HepG2 (cell line): Measurements from ENCODE around the gene MAML1. TPM values are rescaled to one million over a fixed set of nuclear protein-coding genes. Genes with fewer than 3 reads are reported as not detected.
A peak's percentile ranks its signal among the peaks of the same experiment; 100 is the strongest.

ENCODE experiments used
- ATF1 ChIP-seq: IDR thresholded peaks from 2 replicates; pipeline ENCODE4 v1.6.1; 2016; ENCODE audit warnings: mild to moderate bottlenecking, control low read depth
- CHD4 ChIP-seq: fragments of 200-600 bp; sonication (generic); IDR thresholded peaks from 2 replicates; pipeline ENCODE4 v1.7.0; 2017; ENCODE audit warnings: mild to moderate bottlenecking, low read length, borderline replicate concordance
- ELF3 ChIP-seq: IDR thresholded peaks from 2 replicates; pipeline ENCODE4 v1.6.1; 2016; ENCODE audit warnings: missing genetic modification reagents, missing compliant biosample characterization
- ELF4 ChIP-seq: sonication (generic); formaldehyde crosslinking; IDR thresholded peaks from 2 replicates; pipeline ENCODE4 v1.5.0; 2020; ENCODE audit warnings: missing genetic modification reagents, mild to moderate bottlenecking, moderate library complexity, borderline replicate concordance
- ETV5 ChIP-seq: IDR thresholded peaks from 2 replicates; pipeline ENCODE4 v1.6.1; 2018; ENCODE audit warnings: missing biosample characterization, missing genetic modification reagents, inconsistent platforms, borderline replicate concordance
- EZH2 ChIP-seq: conservative IDR thresholded peaks from 2 replicates; pipeline ENCODE4 v1.6.1; 2012; ENCODE audit warnings: mild to moderate bottlenecking, low read depth, low read length, moderate library complexity
- FOXA3 ChIP-seq: IDR thresholded peaks from 2 replicates; pipeline ENCODE4 v1.6.1; 2016; ENCODE audit warnings: missing genetic modification reagents, missing compliant biosample characterization
- HDAC2 ChIP-seq: sonication (generic); formaldehyde crosslinking; IDR thresholded peaks from 2 replicates; pipeline ENCODE4 v1.4.0; 2020; ENCODE audit warnings: missing genetic modification reagents
- IRF2 ChIP-seq: IDR thresholded peaks from 2 replicates; pipeline ENCODE4 v1.6.1; 2018; ENCODE audit warnings: missing genetic modification reagents, missing compliant biosample characterization
- LCORL ChIP-seq, 2 experiments: fragments of 450-650 bp in 1 of 2; sonication (generic) in 1 of 2; formaldehyde crosslinking in 1 of 2; IDR thresholded peaks; 2 replicates each; pipeline versions ENCODE4 v1.5.0 to v1.6.1; 2017 to 2020; ENCODE audit warnings: antibody characterized with exemption in 1 of 2, missing genetic modification reagents in 1 of 2
- MED8 ChIP-seq: sonication (generic); formaldehyde crosslinking; IDR thresholded peaks from 2 replicates; pipeline ENCODE4 v1.8.1; 2023; ENCODE audit warnings: mild to moderate bottlenecking, missing genetic modification reagents; ENCODE audit not compliant: insufficient replicate concordance
- NCOR1 ChIP-seq: fragments of 200-600 bp; sonication (generic); IDR thresholded peaks from 2 replicates; pipeline ENCODE4 v1.7.0; 2017; ENCODE audit warnings: antibody characterized with exemption, low read length, borderline replicate concordance
- NR2C2 ChIP-seq: sonication (generic); formaldehyde crosslinking; IDR thresholded peaks from 2 replicates; pipeline ENCODE4 v1.4.0; 2020; ENCODE audit warnings: missing genetic modification reagents, mild to moderate bottlenecking, moderate library complexity, borderline replicate concordance
- RAD21 ChIP-seq: fragments of 450-650 bp; formaldehyde crosslinking; IDR thresholded peaks from 2 replicates; pipeline ENCODE4 v1.5.0; 2020; ENCODE audit warnings: mild to moderate bottlenecking
- RELA ChIP-seq: sonication (generic); formaldehyde crosslinking; IDR thresholded peaks from 2 replicates; pipeline ENCODE4 v1.4.0; 2020; ENCODE audit warnings: missing genetic modification reagents
- TEAD3 ChIP-seq: optimal IDR thresholded peaks from 2 replicates; pipeline ENCODE3; 2016; ENCODE audit warnings: borderline replicate concordance
- ZBTB4 ChIP-seq: sonication (generic); formaldehyde crosslinking; IDR thresholded peaks from 2 replicates; pipeline ENCODE4 v1.4.0; 2020; ENCODE audit warnings: missing genetic modification reagents, mild to moderate bottlenecking, borderline replicate concordance
- ZMYM3 ChIP-seq: sonication (generic); formaldehyde crosslinking; IDR thresholded peaks from 2 replicates; pipeline ENCODE4 v1.5.1; 2020; ENCODE audit warnings: mild to moderate bottlenecking, missing genetic modification reagents
- ZNF24 ChIP-seq: fragments of 450-650 bp; IDR thresholded peaks from 2 replicates; pipeline ENCODE4 v1.6.1; 2017; ENCODE audit warnings: antibody characterized with exemption, mild to moderate bottlenecking
- ZNF337 ChIP-seq: sonication (generic); formaldehyde crosslinking; IDR thresholded peaks from 2 replicates; pipeline ENCODE4 v1.5.1; 2020; ENCODE audit warnings: missing genetic modification reagents, low read depth, mild to moderate bottlenecking, borderline replicate concordance
- ZNF33A ChIP-seq: sonication (generic); formaldehyde crosslinking; IDR thresholded peaks from 2 replicates; pipeline ENCODE4 v1.5.1; 2020; ENCODE audit warnings: missing genetic modification reagents, mild to moderate bottlenecking, moderate library complexity, borderline replicate concordance
- ZNF382 ChIP-seq: sonication (generic); formaldehyde crosslinking; IDR thresholded peaks from 2 replicates; pipeline ENCODE4 v1.5.0; 2020; ENCODE audit warnings: missing genetic modification reagents, mild to moderate bottlenecking, borderline replicate concordance
- ZNF441 ChIP-seq: sonication (generic); formaldehyde crosslinking; IDR thresholded peaks from 2 replicates; pipeline ENCODE4 v1.7.0; 2021; ENCODE audit warnings: missing genetic modification reagents, borderline replicate concordance
- ZNF512 ChIP-seq: sonication (generic); formaldehyde crosslinking; IDR thresholded peaks from 2 replicates; pipeline ENCODE4 v1.4.0; 2020; ENCODE audit warnings: mild to moderate bottlenecking, missing genetic modification reagents
- ZNF558 ChIP-seq: sonication (generic); formaldehyde crosslinking; IDR thresholded peaks from 2 replicates; pipeline ENCODE4 v1.9.0; 2022; ENCODE audit warnings: mild to moderate bottlenecking, missing genetic modification reagents, borderline replicate concordance
- ZSCAN31 ChIP-seq: sonication (generic); formaldehyde crosslinking; IDR thresholded peaks from 2 replicates; pipeline ENCODE4 v1.5.0; 2020; ENCODE audit warnings: low read depth, mild to moderate bottlenecking, missing genetic modification reagents
- polyA plus RNA-seq, 8 experiments: library from polyadenylated mRNA; depleted of rRNA in 3 of 8; stranded (reverse) in 7 of 8; unstranded in 1 of 8; fragments of >200 nt; fragmentation: Illumina TruSeq in 4 of 8; extraction: Trizol in 4 of 8; gene quantifications; 2 replicates each; pipeline versions ENCODE4 v1.2.1 to v1.2.3, GENCODE V29; 2011 to 2016; ENCODE audit warnings: low read depth in 4 of 8, missing spikeins in 1 of 8, mixed read lengths in 1 of 8; ENCODE audit not compliant: insufficient read depth in 1 of 8
- total RNA-seq, 5 experiments: library from RNA; depleted of rRNA; stranded (reverse); fragments of >200 nt; fragmentation: Illumina TruSeq; extraction: Trizol; gene quantifications; 2 replicates each; pipeline ENCODE4 v1.2.3, GENCODE V29; 2016; ENCODE audit warnings: low read depth in 1 of 5

MAML1 gene
- total and polyA plus RNA-seq, 2 of the 13 experiments (the other 11 are each of a cell fraction or from before 2014, with no cell fraction given), result 10.0 to 10.8 TPM

- TF ChIP-seq ZNF512 (CRISPR knock-in tag), result no peak
- TF ChIP-seq ZNF382 (CRISPR knock-in tag), result no peak
- TF ChIP-seq LCORL (IDR thresholded peaks at IDR 0.05), result no peak
- TF ChIP-seq LCORL (CRISPR knock-in tag; IDR thresholded peaks at IDR 0.05), result no peak
- TF ChIP-seq ZNF441 (CRISPR knock-in tag), result no peak
- no peak for TF ChIP-seq ZNF337
- TF ChIP-seq ZNF24, result no peak
- 0 out of 2 replicates have a peak, but pooled peaks have one; percentile 9 for TF ChIP-seq HDAC2 (CRISPR knock-in tag)
- no peak for TF ChIP-seq MED8
- no peak; the same call in 1 of the 2 replicates for TF ChIP-seq ZSCAN31
- no peak for TF ChIP-seq ELF4 (CRISPR knock-in tag)
- no peak; the same call in 1 of the 2 replicates for TF ChIP-seq ETV5
- no peak for TF ChIP-seq NCOR1
- no peak for TF ChIP-seq ZBTB4 (CRISPR knock-in tag)
- TF ChIP-seq ATF1 (CRISPR knock-in tag), result no peak
- 0 out of 2 replicates have a peak, but pooled peaks have one; percentile 12 for TF ChIP-seq CHD4
- no peak for TF ChIP-seq EZH2
- no peak for TF ChIP-seq NR2C2 (CRISPR knock-in tag)
- no peak for TF ChIP-seq RELA
- TF ChIP-seq IRF2 (CRISPR knock-in tag), result peak; percentile 47; the same call in 1 of the 2 replicates
- TF ChIP-seq FOXA3 (CRISPR knock-in tag), result no peak
- TF ChIP-seq ELF3, result peak; percentile 54; the same call in 1 of the 2 replicates
- no peak for TF ChIP-seq ZNF33A (CRISPR knock-in tag)
- no peak; the same call in 1 of the 2 replicates for TF ChIP-seq ZNF558 (CRISPR knock-in tag)
- no peak; the same call in 1 of the 2 replicates for TF ChIP-seq ZMYM3 (CRISPR knock-in tag)
- TF ChIP-seq TEAD3 (CRISPR knock-in tag), result no peak
- TF ChIP-seq RAD21 (CRISPR knock-in tag), result peak; percentile 49
Measured at GRCh38 chr5:179819296-179820126, 86.9 kb downstream of the MAML1 start (continued).
